Tibial artery (tissue), 4 donors: Measurements from ENCODE around the gene SLC8A3.

ENCODE experiments used
- DNase-seq, 2 donors: peaks; one replicate each; pipeline ENCODE4 v3.0.0-alpha.2; 2019
- H3K27ac ChIP-seq, 2 donors: fragments of 200-600 bp; sonication (generic) in 1 of 2; 1 replicate in 1 of 2; 2 replicates in 1 of 2; pipeline ENCODE4 v1.5.1; 2018 to 2019; ENCODE audit warnings: mild to moderate bottlenecking in 1 of 2
- H3K27me3 ChIP-seq, 2 donors: fragments of 200-600 bp; sonication (generic) in 1 of 2; one replicate each; pipeline versions ENCODE4 v1.5.1 to v1.6.0; 2016 to 2019
- H3K36me3 ChIP-seq, 3 donors: fragments of 200-600 bp; sonication (generic) in 2 of 3; one replicate each; pipeline ENCODE4 v1.5.1; 2016 to 2019; ENCODE audit warnings: mild to moderate bottlenecking in 2 of 3
- H3K4me1 ChIP-seq, 4 donors: fragments of 200-600 bp; sonication (generic) in 2 of 4; 1 replicate in 3 of 4; 2 replicates in 1 of 4; pipeline ENCODE4 v1.5.1; 2016 to 2019
- H3K4me3 ChIP-seq, 2 donors: fragments of 200-600 bp; sonication (generic) in 1 of 2; 1 replicate in 1 of 2; 2 replicates in 1 of 2; pipeline ENCODE4 v1.5.1; 2018 to 2019; ENCODE audit warnings: mild to moderate bottlenecking in 2 of 2
- H3K9me3 ChIP-seq, 3 donors: fragments of 200-600 bp; sonication (generic) in 1 of 3; one replicate each; pipeline ENCODE4 v1.5.1; 2016 to 2019
- intact Hi-C: fragments of 100-400 bp; cut with DNase I; formaldehyde crosslinking; loops from one replicate; pipeline ENCODE4 v1.15.0; 2023; ENCODE audit warnings: low total_unique reads
- TF ChIP-seq, protein P1 (sequence below), 2 experiments: fragments of 200-600 bp in 1 of 2; fragments of 450-650 bp in 1 of 2; IDR thresholded peaks; one replicate each; pipeline ENCODE4 v1.5.1; 2017 to 2019; ENCODE audit warnings: antibody characterized with exemption in 2 of 2, mild to moderate bottlenecking in 1 of 2, moderate library complexity in 1 of 2

The SLC8A3 gene

DNA sequence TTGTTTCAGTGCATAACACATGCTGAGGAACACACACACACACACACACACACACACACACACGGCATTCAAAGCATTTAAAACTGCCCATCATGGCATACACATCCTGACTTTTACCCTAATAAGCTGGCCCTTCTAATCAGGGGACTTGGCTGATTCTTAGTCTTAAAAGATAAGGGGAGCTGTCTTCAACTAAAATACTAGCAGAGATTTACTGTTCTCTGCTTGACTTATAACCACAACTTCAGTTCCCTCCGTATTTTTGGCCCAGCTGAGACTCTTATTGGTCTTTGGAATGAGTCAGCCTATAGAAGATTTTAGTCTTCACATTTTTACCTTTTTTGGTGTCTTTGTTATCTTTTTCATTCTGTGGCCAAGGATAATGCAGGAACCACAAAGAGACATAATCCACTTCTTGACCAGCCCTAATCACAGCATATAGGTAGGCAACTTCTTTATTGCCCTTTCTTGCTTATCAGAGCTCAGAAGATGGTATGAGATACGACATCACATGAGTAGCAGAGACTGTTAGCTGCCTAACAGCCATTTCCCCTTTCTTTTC is 25.1 kb upstream of the SLC8A3 start:
- Histone ChIP-seq H3K9me3 (no peaks in the 10 kb centered on the region), H3K36me3 (no peaks in the 10 kb centered on the region), H3K27ac (no peak overlapping the region), H3K4me3 (no peak overlapping the region), H3K27me3 (no peaks in the 10 kb centered on the region), H3K4me1 (no peaks in the 10 kb centered on the region)
- no peak for DNase-seq
- TF ChIP-seq, protein P1, sequence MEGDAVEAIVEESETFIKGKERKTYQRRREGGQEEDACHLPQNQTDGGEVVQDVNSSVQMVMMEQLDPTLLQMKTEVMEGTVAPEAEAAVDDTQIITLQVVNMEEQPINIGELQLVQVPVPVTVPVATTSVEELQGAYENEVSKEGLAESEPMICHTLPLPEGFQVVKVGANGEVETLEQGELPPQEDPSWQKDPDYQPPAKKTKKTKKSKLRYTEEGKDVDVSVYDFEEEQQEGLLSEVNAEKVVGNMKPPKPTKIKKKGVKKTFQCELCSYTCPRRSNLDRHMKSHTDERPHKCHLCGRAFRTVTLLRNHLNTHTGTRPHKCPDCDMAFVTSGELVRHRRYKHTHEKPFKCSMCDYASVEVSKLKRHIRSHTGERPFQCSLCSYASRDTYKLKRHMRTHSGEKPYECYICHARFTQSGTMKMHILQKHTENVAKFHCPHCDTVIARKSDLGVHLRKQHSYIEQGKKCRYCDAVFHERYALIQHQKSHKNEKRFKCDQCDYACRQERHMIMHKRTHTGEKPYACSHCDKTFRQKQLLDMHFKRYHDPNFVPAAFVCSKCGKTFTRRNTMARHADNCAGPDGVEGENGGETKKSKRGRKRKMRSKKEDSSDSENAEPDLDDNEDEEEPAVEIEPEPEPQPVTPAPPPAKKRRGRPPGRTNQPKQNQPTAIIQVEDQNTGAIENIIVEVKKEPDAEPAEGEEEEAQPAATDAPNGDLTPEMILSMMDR (IDR thresholded peaks at IDR 0.05): no peak
- intact Hi-C loops: no loop called here

DNA sequence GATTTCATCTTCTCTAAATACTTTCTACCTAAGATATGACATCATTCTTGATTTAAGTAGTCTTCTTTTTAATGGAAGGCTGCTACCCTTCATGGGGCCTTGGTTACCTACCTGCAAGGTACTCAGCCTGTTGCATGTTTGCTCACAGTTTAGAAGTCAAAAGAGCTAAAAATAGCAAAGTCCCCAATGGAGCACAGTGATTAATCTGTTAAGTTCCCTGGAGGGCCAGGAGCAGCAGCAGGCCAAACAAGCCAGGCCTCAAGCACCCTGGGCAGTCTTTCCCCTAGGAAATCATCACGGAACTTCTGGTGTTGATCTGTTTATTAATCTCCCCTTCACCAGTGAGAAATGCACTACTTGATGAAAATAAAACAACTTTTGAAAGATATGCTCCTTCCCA is 24.0 kb upstream of the SLC8A3 start:
- intact Hi-C loops: no loop called here
- H3K27me3 ChIP-seq: no peaks in the 10 kb centered on the region

DNA sequence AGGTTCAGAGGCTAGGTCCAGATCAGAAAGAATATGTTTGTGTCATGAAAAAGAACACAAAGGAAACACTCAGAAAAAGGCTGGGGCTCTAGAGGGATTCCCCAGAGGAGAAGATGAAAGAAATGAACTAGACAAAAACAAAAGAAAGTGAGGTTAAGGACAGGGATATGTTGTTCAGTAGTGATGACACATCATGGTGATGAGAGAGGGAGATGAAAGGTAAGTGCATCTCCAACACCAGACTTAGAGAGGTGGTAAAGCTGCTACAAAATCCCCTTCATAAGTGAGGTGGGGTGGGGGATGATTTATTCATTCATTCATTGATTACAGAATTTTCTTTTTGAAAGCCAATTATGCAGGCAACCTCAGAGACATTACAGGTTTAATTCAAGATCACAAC is 19.6 kb upstream of the SLC8A3 start:
- Histone ChIP-seq H3K4me3 (no peak overlapping the region), H3K9me3 (no peaks in the 10 kb centered on the region), H3K4me1 (no peaks in the 10 kb centered on the region), H3K36me3 (no peaks in the 10 kb centered on the region), H3K27ac (no peak overlapping the region), H3K27me3 (peaks cover 0 to 8% of the 10 kb centered on the region in 2 donors)
- DNase-seq: no peak
- intact Hi-C loops: no loop called here
- TF ChIP-seq, protein P1 (IDR thresholded peaks at IDR 0.05): no peak

More for the DNA sequence above, 24.0 kb upstream of the SLC8A3 start:
- TF ChIP-seq, protein P1 (IDR thresholded peaks at IDR 0.05): no peak
- no peaks in the 10 kb centered on the region for H3K36me3 ChIP-seq
- no peaks in the 10 kb centered on the region for H3K9me3 ChIP-seq
- H3K4me1 ChIP-seq: no peaks in the 10 kb centered on the region
- no peak overlapping the region for H3K4me3 ChIP-seq
- H3K27ac ChIP-seq: no peak overlapping the region
- DNase-seq: no peak

DNA sequence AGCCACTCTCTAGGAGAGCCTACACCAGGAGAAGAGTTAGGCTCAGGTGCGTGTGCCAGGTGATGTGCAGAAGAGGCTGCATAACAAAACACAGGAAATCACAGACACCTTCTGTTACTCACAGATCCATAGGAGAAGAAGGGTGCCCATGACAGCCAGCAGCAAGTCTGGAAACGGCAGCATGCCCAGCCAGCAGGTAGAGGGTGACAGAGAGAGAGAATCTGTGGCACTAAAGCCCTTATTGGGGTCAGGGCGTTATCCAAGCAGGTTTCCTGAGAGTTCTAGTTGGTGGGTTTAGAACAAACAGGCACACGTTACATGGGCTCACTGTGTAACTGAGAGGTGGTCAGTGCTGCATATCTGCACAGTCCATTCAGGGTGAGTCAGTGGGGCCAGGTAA is 14.9 kb upstream of the SLC8A3 start:
- H3K4me3 ChIP-seq: no peak overlapping the region
- intact Hi-C loops: no loop called here

DNA sequence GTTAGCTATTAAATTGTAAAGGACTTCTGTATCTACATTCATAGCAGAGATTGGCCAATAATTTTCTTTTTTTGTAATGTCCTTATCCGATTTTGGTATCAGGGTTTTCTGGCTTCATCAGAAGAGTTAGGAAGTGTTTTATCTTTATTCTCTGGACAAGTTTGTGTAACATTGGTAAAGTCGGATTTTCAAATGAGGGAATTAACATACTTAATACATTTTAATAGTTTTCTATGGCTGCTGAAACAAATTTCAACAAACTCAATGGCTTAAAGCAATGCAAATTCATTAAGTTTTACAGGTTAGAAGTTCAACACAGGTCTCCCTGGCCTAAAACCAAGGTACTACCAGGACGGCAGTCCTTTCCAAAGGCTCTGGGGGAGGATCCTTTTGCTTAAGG is 13.2 kb upstream of the SLC8A3 start:
- TF ChIP-seq, protein P1 (IDR thresholded peaks at IDR 0.05): no peak
- no peak overlapping the region for H3K4me3 ChIP-seq
- H3K27ac ChIP-seq: no peak overlapping the region
- H3K4me1 ChIP-seq: no peaks in the 10 kb centered on the region
- intact Hi-C loops: no loop called here
- DNase-seq: no peak
- H3K36me3 ChIP-seq: no peaks in the 10 kb centered on the region
- H3K27me3 ChIP-seq: peaks cover 0 to 16% of the 10 kb centered on the region in 2 donors
- no peaks in the 10 kb centered on the region for H3K9me3 ChIP-seq

More for the DNA sequence above, 14.9 kb upstream of the SLC8A3 start:
- no peaks in the 10 kb centered on the region for H3K4me1 ChIP-seq
- DNase-seq: no peak
- TF ChIP-seq, protein P1 (IDR thresholded peaks at IDR 0.05): no peak
- no peaks in the 10 kb centered on the region for H3K36me3 ChIP-seq
- H3K9me3 ChIP-seq: no peaks in the 10 kb centered on the region
- H3K27ac ChIP-seq: no peak overlapping the region
- H3K27me3 ChIP-seq: peaks cover 0 to 16% of the 10 kb centered on the region in 2 donors

DNA sequence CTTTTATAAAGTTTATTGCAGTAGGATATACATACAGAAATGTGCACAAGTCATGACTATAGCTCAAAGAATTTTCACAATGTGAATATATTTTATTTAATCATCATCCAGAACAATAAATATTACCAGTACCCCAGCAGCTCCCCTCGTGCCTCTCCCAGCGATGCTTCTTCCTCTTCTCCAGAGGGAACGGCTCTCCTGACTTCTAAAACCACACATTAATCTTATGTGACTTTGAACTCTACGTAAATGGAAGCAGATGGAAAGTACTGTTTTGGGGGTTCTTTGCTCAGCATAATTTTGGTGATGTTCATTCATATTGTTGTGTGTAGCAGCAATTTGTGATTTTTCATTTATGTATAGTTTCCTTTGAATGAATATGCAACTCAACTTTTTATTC is 4.6 kb upstream of the SLC8A3 start:
- intact Hi-C loops: no loop called here
- H3K27me3 ChIP-seq: peaks cover 0 to 24% of the 10 kb centered on the region in 2 donors
- no peak overlapping the region for H3K4me3 ChIP-seq

More for the DNA sequence above, 4.6 kb upstream of the SLC8A3 start:
- TF ChIP-seq, protein P1 (IDR thresholded peaks at IDR 0.05): no peak
- DNase-seq: no peak
- H3K4me1 ChIP-seq: peaks cover 0 to 14% (median 9%) of the 10 kb centered on the region in 4 donors
- no peaks in the 10 kb centered on the region for H3K9me3 ChIP-seq
- H3K27ac ChIP-seq: no peak overlapping the region
- H3K36me3 ChIP-seq: no peaks in the 10 kb centered on the region
